MM.1S (cell line): ENCODE data around the gene ADD2.

Source experiments
- EZH2phosphoT487 ChIP-seq: fragments of 300-600 bp; sonication (generic); IDR thresholded peaks from 2 replicates; pipeline ENCODE4 v1.6.1; 2018; ENCODE audit warnings: antibody characterized with exemption, low read length
- TF ChIP-seq, protein P1 (sequence below): fragments of 300-600 bp; sonication (generic); IDR thresholded peaks from 2 replicates; pipeline ENCODE4 v1.5.1; 2016; ENCODE audit warnings: antibody characterized with exemption, low read length, mixed read lengths

DNA sequence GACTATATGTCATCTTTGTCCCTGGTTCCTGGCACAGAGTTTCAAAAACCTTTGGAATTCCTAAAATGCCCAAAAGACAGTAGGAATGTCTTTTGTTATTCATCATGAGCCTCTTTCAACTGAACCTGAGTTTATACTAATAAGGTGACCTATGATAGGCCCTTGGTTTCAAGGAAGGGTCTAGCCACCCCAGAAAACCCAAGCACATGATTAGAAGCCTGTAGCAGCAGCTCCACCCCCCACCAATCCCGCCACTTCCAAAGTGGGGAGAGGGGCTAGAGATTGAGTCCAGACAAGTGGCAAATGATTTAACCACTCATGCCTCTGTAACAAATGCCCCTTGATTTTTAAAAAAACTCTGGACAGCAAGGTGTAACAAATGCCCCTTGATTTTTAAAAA, 56.8 kb downstream of the ADD2 start:
- no peak for TF ChIP-seq EZH2phosphoT487
- TF ChIP-seq, protein P1, sequence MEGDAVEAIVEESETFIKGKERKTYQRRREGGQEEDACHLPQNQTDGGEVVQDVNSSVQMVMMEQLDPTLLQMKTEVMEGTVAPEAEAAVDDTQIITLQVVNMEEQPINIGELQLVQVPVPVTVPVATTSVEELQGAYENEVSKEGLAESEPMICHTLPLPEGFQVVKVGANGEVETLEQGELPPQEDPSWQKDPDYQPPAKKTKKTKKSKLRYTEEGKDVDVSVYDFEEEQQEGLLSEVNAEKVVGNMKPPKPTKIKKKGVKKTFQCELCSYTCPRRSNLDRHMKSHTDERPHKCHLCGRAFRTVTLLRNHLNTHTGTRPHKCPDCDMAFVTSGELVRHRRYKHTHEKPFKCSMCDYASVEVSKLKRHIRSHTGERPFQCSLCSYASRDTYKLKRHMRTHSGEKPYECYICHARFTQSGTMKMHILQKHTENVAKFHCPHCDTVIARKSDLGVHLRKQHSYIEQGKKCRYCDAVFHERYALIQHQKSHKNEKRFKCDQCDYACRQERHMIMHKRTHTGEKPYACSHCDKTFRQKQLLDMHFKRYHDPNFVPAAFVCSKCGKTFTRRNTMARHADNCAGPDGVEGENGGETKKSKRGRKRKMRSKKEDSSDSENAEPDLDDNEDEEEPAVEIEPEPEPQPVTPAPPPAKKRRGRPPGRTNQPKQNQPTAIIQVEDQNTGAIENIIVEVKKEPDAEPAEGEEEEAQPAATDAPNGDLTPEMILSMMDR, result no peak
